Measurements from ENCODE around the gene PAGE2B. TPM values are rescaled to one million over a fixed set of nuclear protein-coding genes. Genes with fewer than 3 reads are reported as not detected.

PAGE2B gene
- under 1 TPM in 1 of 4 donors, not detected in 3; 0.24 TPM for polyA plus RNA-seq
- long read RNA-seq, donor 1, result 0 reads
- long read RNA-seq, donor 2, result 0 reads
- long read RNA-seq, donor 3, result 0 reads
- long read RNA-seq, donor 4, result 0 reads
- long read RNA-seq, donor 5, result 0 reads
- long read RNA-seq, donor 6, result 0 reads
- long read RNA-seq, donor 7, result 0 reads
- long read RNA-seq, donor 8, result 0 reads
- long read RNA-seq, donor 9, result 0 reads
- long read RNA-seq, donor 10, result 0 reads

GRCh38 chrX:55074851-55075467 lies at the start of gene PAGE2B:
TSS of gene PAGE2B (plus strand) at chrX:55075030. CDS start at chrX:55076042, 1,012 bp downstream.
- Histone ChIP-seq H3K27ac (ENCODE audit: low read depth in 1 of 3, low read length in 2 of 3) (no peak within 1 kb of the TSS), H3K9me3 (ENCODE audit: control insufficient read depth in 2 of 2, insufficient read depth in 1 of 2, low read depth in 1 of 2, low read length in 1 of 2) (no peaks in the 10 kb centered on the region), H3K27me3 (ENCODE audit: control insufficient read depth in 3 of 3, insufficient read depth in 3 of 3, low read length in 3 of 3) (no peaks in the 10 kb centered on the region), H3K4me1 (ENCODE audit: control insufficient read depth in 3 of 3, insufficient read depth in 2 of 3, low read depth in 1 of 3, low read length in 2 of 3) (no peaks in the 10 kb centered on the region), H3K36me3 (ENCODE audit: control insufficient read depth in 3 of 3, insufficient read depth in 2 of 3, low read depth in 1 of 3, low read length in 3 of 3) (no peaks in the 10 kb centered on the region), H3K4me3 (ENCODE audit: low read depth in 1 of 3, low read length in 3 of 3) (no peak within 1 kb of the TSS)
- no peak for DNase-seq
- WGBS, 3 donors, result 92 to 96% (median 92%) methylated on average over 24 to 36 of the region's 36 CpGs
- no peak for FAIRE-seq

GRCh38 chrX:55026143-55026542 lies 48.7 kb upstream of the PAGE2B start:
- H3K4me1 ChIP-seq (ENCODE audit: control insufficient read depth in 3 of 3, insufficient read depth in 2 of 3, low read depth in 1 of 3, low read length in 2 of 3), result no peaks in the 10 kb centered on the region
- DNase-seq (no peak), FAIRE-seq (no peak)
- no peaks in the 10 kb centered on the region for H3K36me3 ChIP-seq (ENCODE audit: control insufficient read depth in 3 of 3, insufficient read depth in 2 of 3, low read depth in 1 of 3, low read length in 3 of 3)
- H3K9me3 ChIP-seq (ENCODE audit: control insufficient read depth in 2 of 2, insufficient read depth in 1 of 2, low read depth in 1 of 2, low read length in 1 of 2), result no peaks in the 10 kb centered on the region
- H3K27me3 ChIP-seq (ENCODE audit: control insufficient read depth in 3 of 3, insufficient read depth in 3 of 3, low read length in 3 of 3), result no peaks in the 10 kb centered on the region
- H3K27ac ChIP-seq (ENCODE audit: low read depth in 1 of 3, low read length in 2 of 3), result no peak overlapping the region
- no peak overlapping the region for H3K4me3 ChIP-seq (ENCODE audit: low read depth in 1 of 3, low read length in 3 of 3)

- no peak for FAIRE-seq
- 40 to 58% (median 48%) methylated on average over 2 of the region's 2 CpGs for WGBS, 3 donors
These were observed 48.0 kb upstream of the PAGE2B start for GRCh38 chrX:55026840-55027239.

GRCh38 chrX:55028040-55028439 lies 46.8 kb upstream of the PAGE2B start:
- DNase-seq (no peak), FAIRE-seq (no peak)
- Histone ChIP-seq H3K9me3 (ENCODE audit: control insufficient read depth in 2 of 2, insufficient read depth in 1 of 2, low read depth in 1 of 2, low read length in 1 of 2) (no peaks in the 10 kb centered on the region), H3K27ac (ENCODE audit: low read depth in 1 of 3, low read length in 2 of 3) (no peak overlapping the region), H3K36me3 (ENCODE audit: control insufficient read depth in 3 of 3, insufficient read depth in 2 of 3, low read depth in 1 of 3, low read length in 3 of 3) (no peaks in the 10 kb centered on the region), H3K27me3 (ENCODE audit: control insufficient read depth in 3 of 3, insufficient read depth in 3 of 3, low read length in 3 of 3) (no peaks in the 10 kb centered on the region), H3K4me3 (ENCODE audit: low read depth in 1 of 3, low read length in 3 of 3) (no peak overlapping the region), H3K4me1 (ENCODE audit: control insufficient read depth in 3 of 3, insufficient read depth in 2 of 3, low read depth in 1 of 3, low read length in 2 of 3) (no peaks in the 10 kb centered on the region)
- 67 to 83% (median 76%) methylated on average over 4 of the region's 4 CpGs for WGBS, 3 donors

More at GRCh38 chrX:55026840-55027239, 48.0 kb upstream of the PAGE2B start:
- Histone ChIP-seq H3K27ac (ENCODE audit: low read depth in 1 of 3, low read length in 2 of 3) (no peak overlapping the region), H3K36me3 (ENCODE audit: control insufficient read depth in 3 of 3, insufficient read depth in 2 of 3, low read depth in 1 of 3, low read length in 3 of 3) (no peaks in the 10 kb centered on the region), H3K4me1 (ENCODE audit: control insufficient read depth in 3 of 3, insufficient read depth in 2 of 3, low read depth in 1 of 3, low read length in 2 of 3) (no peaks in the 10 kb centered on the region), H3K9me3 (ENCODE audit: control insufficient read depth in 2 of 2, insufficient read depth in 1 of 2, low read depth in 1 of 2, low read length in 1 of 2) (no peaks in the 10 kb centered on the region), H3K27me3 (ENCODE audit: control insufficient read depth in 3 of 3, insufficient read depth in 3 of 3, low read length in 3 of 3) (no peaks in the 10 kb centered on the region), H3K4me3 (ENCODE audit: low read depth in 1 of 3, low read length in 3 of 3) (no peak overlapping the region)
- no peak for DNase-seq

GRCh38 chrX:55028611-55029010 lies 46.2 kb upstream of the PAGE2B start:
- no peak for DNase-seq
- no peak for FAIRE-seq
- H3K27me3 ChIP-seq (ENCODE audit: control insufficient read depth in 3 of 3, insufficient read depth in 3 of 3, low read length in 3 of 3), result no peaks in the 10 kb centered on the region
- no peaks in the 10 kb centered on the region for H3K36me3 ChIP-seq (ENCODE audit: control insufficient read depth in 3 of 3, insufficient read depth in 2 of 3, low read depth in 1 of 3, low read length in 3 of 3)
- no peaks in the 10 kb centered on the region for H3K4me1 ChIP-seq (ENCODE audit: control insufficient read depth in 3 of 3, insufficient read depth in 2 of 3, low read depth in 1 of 3, low read length in 2 of 3)
- no peak overlapping the region for H3K27ac ChIP-seq (ENCODE audit: low read depth in 1 of 3, low read length in 2 of 3)
- H3K4me3 ChIP-seq (ENCODE audit: low read depth in 1 of 3, low read length in 3 of 3), result no peak overlapping the region
- no peaks in the 10 kb centered on the region for H3K9me3 ChIP-seq (ENCODE audit: control insufficient read depth in 2 of 2, insufficient read depth in 1 of 2, low read depth in 1 of 2, low read length in 1 of 2)

GRCh38 chrX:55029291-55029690 lies 45.5 kb upstream of the PAGE2B start:
- no peaks in the 10 kb centered on the region for H3K36me3 ChIP-seq (ENCODE audit: control insufficient read depth in 3 of 3, insufficient read depth in 2 of 3, low read depth in 1 of 3, low read length in 3 of 3)

GRCh38 chrX:55030271-55031205 lies 44.3 kb upstream of the PAGE2B start, which contains the start of gene ALAS2:
TSS of gene ALAS2 (minus strand) at chrX:55030977. CDS start at chrX:55026000, 4,977 bp downstream.
- H3K36me3 ChIP-seq (ENCODE audit: control insufficient read depth in 3 of 3, insufficient read depth in 2 of 3, low read depth in 1 of 3, low read length in 3 of 3), result no peaks in the 10 kb centered on the region
- no peak within 1 kb of the TSS for H3K27ac ChIP-seq (ENCODE audit: low read depth in 1 of 3, low read length in 2 of 3)
- 59 to 70% (median 64%) methylated on average over 7 of the region's 7 CpGs for WGBS, 3 donors
- no peaks in the 10 kb centered on the region for H3K27me3 ChIP-seq (ENCODE audit: control insufficient read depth in 3 of 3, insufficient read depth in 3 of 3, low read length in 3 of 3)
- H3K4me3 ChIP-seq (ENCODE audit: low read depth in 1 of 3, low read length in 3 of 3), result no peak within 1 kb of the TSS
- no peaks in the 10 kb centered on the region for H3K4me1 ChIP-seq (ENCODE audit: control insufficient read depth in 3 of 3, insufficient read depth in 2 of 3, low read depth in 1 of 3, low read length in 2 of 3)
- no peak for DNase-seq
- FAIRE-seq, result no peak
- no peaks in the 10 kb centered on the region for H3K9me3 ChIP-seq (ENCODE audit: control insufficient read depth in 2 of 2, insufficient read depth in 1 of 2, low read depth in 1 of 2, low read length in 1 of 2)

More at GRCh38 chrX:55029291-55029690, 45.5 kb upstream of the PAGE2B start:
- H3K4me1 ChIP-seq (ENCODE audit: control insufficient read depth in 3 of 3, insufficient read depth in 2 of 3, low read depth in 1 of 3, low read length in 2 of 3), result no peaks in the 10 kb centered on the region
- FAIRE-seq (no peak), DNase-seq (no peak)
- 65 to 86% (median 82%) methylated on average over 2 of the region's 2 CpGs for WGBS, 3 donors
- H3K27me3 ChIP-seq (ENCODE audit: control insufficient read depth in 3 of 3, insufficient read depth in 3 of 3, low read length in 3 of 3), result no peaks in the 10 kb centered on the region
- H3K27ac ChIP-seq (ENCODE audit: low read depth in 1 of 3, low read length in 2 of 3), result no peak overlapping the region
- H3K9me3 ChIP-seq (ENCODE audit: control insufficient read depth in 2 of 2, insufficient read depth in 1 of 2, low read depth in 1 of 2, low read length in 1 of 2), result no peaks in the 10 kb centered on the region
- H3K4me3 ChIP-seq (ENCODE audit: low read depth in 1 of 3, low read length in 3 of 3), result no peak overlapping the region

- no peaks in the 10 kb centered on the region for H3K36me3 ChIP-seq (ENCODE audit: control insufficient read depth in 3 of 3, insufficient read depth in 2 of 3, low read depth in 1 of 3, low read length in 3 of 3)
- H3K4me1 ChIP-seq (ENCODE audit: control insufficient read depth in 3 of 3, insufficient read depth in 2 of 3, low read depth in 1 of 3, low read length in 2 of 3), result no peaks in the 10 kb centered on the region
- 62 to 88% (median 87%) methylated on average over 2 of the region's 2 CpGs for WGBS, 3 donors
- no peak overlapping the region for H3K27ac ChIP-seq (ENCODE audit: low read depth in 1 of 3, low read length in 2 of 3)
- H3K4me3 ChIP-seq (ENCODE audit: low read depth in 1 of 3, low read length in 3 of 3), result no peak overlapping the region
- H3K27me3 ChIP-seq (ENCODE audit: control insufficient read depth in 3 of 3, insufficient read depth in 3 of 3, low read length in 3 of 3), result no peaks in the 10 kb centered on the region
- no peak for FAIRE-seq
- H3K9me3 ChIP-seq (ENCODE audit: control insufficient read depth in 2 of 2, insufficient read depth in 1 of 2, low read depth in 1 of 2, low read length in 1 of 2), result no peaks in the 10 kb centered on the region
- peak in 1 of 2 donors; percentile 1 for DNase-seq
These were observed 41.4 kb upstream of the PAGE2B start for GRCh38 chrX:55033429-55033828.

Measured in small intestine (tissue), 16 donors.